Endothelial cell of umbilical vein (primary cell): ENCODE measurements around the gene BRD1. TPM values are rescaled to one million over a fixed set of nuclear protein-coding genes. Genes with fewer than 3 reads are reported as not detected.

Experiments used
- BruUV-seq: library from RNA; stranded (reverse); fragments of 400-500 nt; replicated peaks from 2 replicates; lab custom pipeline; 2021; lab: Mats Ljungman, UMichigan
- CTCF ChIA-PET: fragments of 300-600, 350-600 bp; sonication (Branson Sonifier 250); formaldehyde crosslinking; loops from one replicate; lab custom pipeline; 2021; ENCODE audit warnings: antibody characterized with exemption, inconsistent platforms; lab: Charles Lee
- POLR2A ChIA-PET: fragments of 300-600, 350-600 bp; sonication (Branson Sonifier 250); formaldehyde crosslinking; loops from one replicate; lab custom pipeline; 2021; ENCODE audit warnings: antibody characterized with exemption, inconsistent platforms; lab: Charles Lee
- DNase-seq: peaks from one replicate; pipeline ENCODE4 v3.0.0-alpha.2; 2011; ENCODE audit warnings: low read depth, low spot score
- FAIRE-seq: peaks from 2 replicates; lab custom pipeline; 2011; peaks lifted over from hg19 to GRCh38; lab: Jason Lieb, UNC
- H2AFZ ChIP-seq: 2 replicates; pipeline ENCODE4 v1.6.0; 2012; ENCODE audit warnings: low read depth, low read length, control low read depth, inconsistent platforms
- H3K27ac ChIP-seq: 2 replicates; pipeline ENCODE4 v1.5.1; 2011; ENCODE audit warnings: low read depth, mild to moderate bottlenecking, control low read depth, low read length, moderate library complexity; ENCODE audit not compliant: insufficient read depth
- H3K27me3 ChIP-seq, 2 experiments: 2 replicates each; pipeline versions ENCODE4 v1.6.0 to v1.6.1; 2011; ENCODE audit warnings: low read length in 2 of 2, mixed read lengths in 1 of 2; ENCODE audit not compliant: control insufficient read depth in 2 of 2, insufficient read depth in 2 of 2
- H3K36me3 ChIP-seq, 2 experiments: 2 replicates in 1 of 2; 3 replicates in 1 of 2; pipeline ENCODE4 v1.5.1; 2011; ENCODE audit warnings: low read length in 2 of 2, mild to moderate bottlenecking in 1 of 2, moderate library complexity in 1 of 2; ENCODE audit not compliant: control insufficient read depth in 2 of 2, insufficient read depth in 2 of 2; ENCODE audit errors: extremely low read depth in 1 of 2
- H3K4me1 ChIP-seq: 3 replicates; pipeline ENCODE4 v1.5.1; 2011; ENCODE audit warnings: mild to moderate bottlenecking, low read length; ENCODE audit not compliant: control insufficient read depth, insufficient read depth; ENCODE audit errors: extremely low read depth
- H3K4me2 ChIP-seq: 2 replicates; pipeline ENCODE4 v1.6.1; 2011; ENCODE audit warnings: low read length, control low read depth, mixed read lengths; ENCODE audit not compliant: insufficient read depth
- H3K4me3 ChIP-seq, 3 experiments: fragments of 200-600 bp in 1 of 3; sonication (generic), shearing (Covaris generic) in 1 of 3; replicated peaks in 1 of 3; 2 replicates each; pipeline ENCODE4 v1.5.1; 2011 to 2016; ENCODE audit warnings: control low read depth in 3 of 3, low read length in 3 of 3, mild to moderate bottlenecking in 2 of 3, inconsistent platforms in 1 of 3, low read depth in 1 of 3, moderate library complexity in 1 of 3; ENCODE audit not compliant: insufficient read depth in 1 of 3
- H3K79me2 ChIP-seq: 2 replicates; pipeline ENCODE4 v1.6.0; 2012; ENCODE audit warnings: low read length, inconsistent platforms; ENCODE audit not compliant: control insufficient read depth, insufficient read depth
- H3K9ac ChIP-seq: replicated peaks from 2 replicates; pipeline ENCODE3; 2011; ENCODE audit warnings: low read length, control low read depth; ENCODE audit not compliant: insufficient read depth; ENCODE audit errors: extremely low read depth
- H3K9me1 ChIP-seq: replicated peaks from 3 replicates; pipeline ENCODE4 v1.6.0; 2011; ENCODE audit warnings: mild to moderate bottlenecking, low read length; ENCODE audit not compliant: control insufficient read depth, insufficient read depth; ENCODE audit errors: extremely low read depth
- H3K9me3 ChIP-seq: replicated peaks from 2 replicates; pipeline ENCODE4 v1.5.1; 2012; ENCODE audit warnings: low read length, inconsistent platforms; ENCODE audit not compliant: control insufficient read depth, insufficient read depth
- H4K20me1 ChIP-seq: replicated peaks from 2 replicates; pipeline ENCODE3; 2011; ENCODE audit warnings: mild to moderate bottlenecking, low read length; ENCODE audit not compliant: control insufficient read depth, insufficient read depth; ENCODE audit errors: extremely low read depth
- EZH2 ChIP-seq: IDR thresholded peaks from 2 replicates; pipeline ENCODE4 v1.6.1; 2012; ENCODE audit warnings: borderline replicate concordance, low read depth, mild to moderate bottlenecking, moderate library complexity, low read length, inconsistent platforms; ENCODE audit not compliant: severe bottlenecking
- FOS ChIP-seq: IDR thresholded peaks from 2 replicates; pipeline ENCODE4 v1.6.1; 2011; ENCODE audit warnings: mild to moderate bottlenecking, low read length, moderate library complexity, borderline replicate concordance; ENCODE audit not compliant: insufficient read depth
- GATA2 ChIP-seq: IDR thresholded peaks from 2 replicates; pipeline ENCODE4 v1.7.0; 2011; ENCODE audit warnings: low read depth, mild to moderate bottlenecking, moderate library complexity, mixed read lengths, low read length; ENCODE audit not compliant: insufficient read length, insufficient read depth
- JUN ChIP-seq: IDR thresholded peaks from 2 replicates; pipeline ENCODE4 v1.6.1; 2011; ENCODE audit warnings: borderline replicate concordance, low read depth; ENCODE audit not compliant: insufficient read length, insufficient read depth
- MYC ChIP-seq: IDR thresholded peaks from one replicate; pipeline ENCODE4 v1.6.1; 2011; ENCODE audit warnings: mild to moderate bottlenecking, low read depth, low read length
- POLR2A ChIP-seq: IDR thresholded peaks from 2 replicates; pipeline ENCODE4 v1.6.1; 2012; ENCODE audit warnings: low read depth, mild to moderate bottlenecking, control low read depth, low read length
- POLR2AphosphoS5 ChIP-seq: IDR thresholded peaks from 2 replicates; pipeline ENCODE4 v1.6.1; 2012; ENCODE audit warnings: low read depth, mild to moderate bottlenecking, control low read depth, low read length, moderate library complexity; ENCODE audit not compliant: insufficient read depth
- dilution Hi-C: fragments of 300-500 bp; cut with MboI; formaldehyde crosslinking; loops from one replicate; pipeline ENCODE4 v1.15.0; 2019; ENCODE audit warnings: low sequenced_read_pairs; ENCODE audit not compliant: extremely low pct_ligation_motif_present
- intact Hi-C: fragments of 100-400 bp; cut with micrococcal nuclease; formaldehyde crosslinking; loops from one replicate; pipeline ENCODE4 v1.10.0; 2022
- polyA plus RNA-seq, 4 experiments: library from polyadenylated mRNA; depleted of rRNA in 3 of 4; stranded (reverse) in 3 of 4; unstranded in 1 of 4; fragments of >200 nt; gene quantifications; 2 replicates each; pipeline versions ENCODE4 v1.2.1 to v1.2.3, GENCODE V29; 2011 to 2012; ENCODE audit warnings: missing spikeins in 1 of 4
- total RNA-seq: library from RNA; stranded (reverse); gene quantifications from 2 replicates; pipeline ENCODE4 v1.2.3, GENCODE V29; 2021
- TF ChIP-seq, protein P1 (sequence below), 2 donors: IDR thresholded peaks; 1 replicate in 1 of 2; 2 replicates in 1 of 2; pipeline ENCODE4 v1.5.1; 2011; ENCODE audit warnings: low read length in 2 of 2, mild to moderate bottlenecking in 2 of 2, moderate library complexity in 2 of 2, control low read depth in 1 of 2, inconsistent platforms in 1 of 2, low read depth in 1 of 2; ENCODE audit not compliant: insufficient read depth in 1 of 2; ENCODE audit errors: extremely low read depth in 1 of 2
- TF ChIP-seq, protein P2 (sequence below): IDR thresholded peaks from 2 replicates; pipeline ENCODE4 v1.6.1; 2011; ENCODE audit not compliant: insufficient read depth, insufficient read length

Gene BRD1
- total and polyA plus RNA-seq, 2 donors (not counting 3 experiments of a cell fraction or from before 2014, with no cell fraction given), result 8.1 to 41.1 TPM

DNA sequence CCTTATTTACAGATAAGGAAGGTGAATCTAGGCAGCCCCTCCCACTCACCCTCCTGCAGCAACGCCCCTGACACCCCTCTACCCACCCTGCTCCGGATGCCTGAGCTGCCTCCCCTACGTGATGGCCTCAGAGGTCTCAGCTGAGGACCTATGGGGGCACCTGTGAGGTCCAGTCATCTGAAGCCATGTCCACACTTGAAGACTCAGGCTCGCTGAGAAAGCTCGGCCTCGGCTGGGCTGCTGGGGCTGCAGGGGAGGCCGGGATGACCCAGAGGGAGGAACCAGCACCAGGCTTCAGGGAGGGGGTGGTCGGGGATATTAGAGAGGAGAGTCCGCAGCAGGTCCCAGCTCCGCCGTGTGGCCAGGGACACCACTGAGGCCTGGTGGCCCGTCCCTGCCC lies 92.8 kb downstream of the BRD1 start:
- FAIRE-seq (no peak), DNase-seq (no peak)
- Histone ChIP-seq H3K9me1 (no peaks in the 10 kb centered on the region), H3K4me1 (no peaks in the 10 kb centered on the region), H3K36me3 (no peaks in the 10 kb centered on the region), H3K79me2 (no peaks in the 10 kb centered on the region), H3K27me3 (no peaks in the 10 kb centered on the region), H3K9me3 (no peaks in the 10 kb centered on the region), H3K27ac (no peak overlapping the region), H3K9ac (no peak overlapping the region), H3K4me3 (no peak overlapping the region), H4K20me1 (no peaks in the 10 kb centered on the region), H3K4me2 (no peak overlapping the region), H2AFZ (no peak overlapping the region)
- intact Hi-C loops, result no loop called here
- dilution Hi-C loops, result no loop called here
- ChIA-PET POLR2A (no interaction called here), CTCF (no interaction called here)
- TF ChIP-seq, protein P1, sequence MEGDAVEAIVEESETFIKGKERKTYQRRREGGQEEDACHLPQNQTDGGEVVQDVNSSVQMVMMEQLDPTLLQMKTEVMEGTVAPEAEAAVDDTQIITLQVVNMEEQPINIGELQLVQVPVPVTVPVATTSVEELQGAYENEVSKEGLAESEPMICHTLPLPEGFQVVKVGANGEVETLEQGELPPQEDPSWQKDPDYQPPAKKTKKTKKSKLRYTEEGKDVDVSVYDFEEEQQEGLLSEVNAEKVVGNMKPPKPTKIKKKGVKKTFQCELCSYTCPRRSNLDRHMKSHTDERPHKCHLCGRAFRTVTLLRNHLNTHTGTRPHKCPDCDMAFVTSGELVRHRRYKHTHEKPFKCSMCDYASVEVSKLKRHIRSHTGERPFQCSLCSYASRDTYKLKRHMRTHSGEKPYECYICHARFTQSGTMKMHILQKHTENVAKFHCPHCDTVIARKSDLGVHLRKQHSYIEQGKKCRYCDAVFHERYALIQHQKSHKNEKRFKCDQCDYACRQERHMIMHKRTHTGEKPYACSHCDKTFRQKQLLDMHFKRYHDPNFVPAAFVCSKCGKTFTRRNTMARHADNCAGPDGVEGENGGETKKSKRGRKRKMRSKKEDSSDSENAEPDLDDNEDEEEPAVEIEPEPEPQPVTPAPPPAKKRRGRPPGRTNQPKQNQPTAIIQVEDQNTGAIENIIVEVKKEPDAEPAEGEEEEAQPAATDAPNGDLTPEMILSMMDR (IDR thresholded peaks at IDR 0.05; ENCODE audit: extremely low read depth in 1 of 2, insufficient read depth in 1 of 2, low read depth in 1 of 2, low read length in 2 of 2), result no peak
- TF ChIP-seq POLR2A, result no peak
- TF ChIP-seq EZH2, result no peak
- TF ChIP-seq POLR2AphosphoS5, result no peak
- no peak for TF ChIP-seq MYC
- no peak for TF ChIP-seq JUN
- TF ChIP-seq, protein P2, sequence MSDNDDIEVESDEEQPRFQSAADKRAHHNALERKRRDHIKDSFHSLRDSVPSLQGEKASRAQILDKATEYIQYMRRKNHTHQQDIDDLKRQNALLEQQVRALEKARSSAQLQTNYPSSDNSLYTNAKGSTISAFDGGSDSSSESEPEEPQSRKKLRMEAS, result no peak
- no peak for TF ChIP-seq GATA2
- TF ChIP-seq FOS, result no peak
- BruUV-seq, result no TSS peak
